Measurements from ENCODE around the gene SLC5A8. TPM values are rescaled to one million over a fixed set of nuclear protein-coding genes. Genes with fewer than 3 reads are reported as not detected.

Gene SLC5A8
- polyA plus RNA-seq, 3 donors, result not detected

GRCh38 chr12:101116911-101117310, 93.1 kb downstream of the SLC5A8 start:
- Mint-ChIP-seq H3K4me1 (no peaks in the 10 kb centered on the region), H3K9me3 (peaks cover 0 to 3% (median 0%) of the 10 kb centered on the region in 7 donors), H3K4me3 (no peak overlapping the region), H3K36me3 (no peaks in the 10 kb centered on the region), H3K27ac (no peak overlapping the region), H3K27me3 (ENCODE audit: low read depth in 3 of 3) (peaks cover 0 to 3% (median 0%) of the 10 kb centered on the region in 3 donors)
- Histone ChIP-seq H3K4me1 (ENCODE audit: control insufficient read depth in 1 of 2, insufficient read depth in 2 of 2, low read length in 2 of 2) (no peaks in the 10 kb centered on the region), H3K36me3 (replicated peaks in 1 of 2; ENCODE audit: control insufficient read depth in 1 of 2, insufficient read depth in 2 of 2, low read length in 2 of 2) (no peaks in the 10 kb centered on the region), H3K9ac (ENCODE audit: insufficient read depth, low read length, poor library complexity, severe bottlenecking) (no peak overlapping the region), H3K27ac (ENCODE audit: low read depth in 1 of 2, low read length in 2 of 2) (no peak overlapping the region), H2AFZ (ENCODE audit: insufficient read depth, low read depth, low read length, poor library complexity, severe bottlenecking) (no peak overlapping the region), H3K4me2 (replicated peaks; ENCODE audit: extremely low read depth, low read length, poor library complexity, severe bottlenecking) (no peak overlapping the region), H3K9me3 (replicated peaks in 1 of 2; ENCODE audit: control insufficient read depth in 1 of 2, insufficient read depth in 1 of 2, low read length in 2 of 2) (no peaks in the 10 kb centered on the region), H4K20me1 (ENCODE audit: insufficient read depth, low read length) (no peaks in the 10 kb centered on the region), H3K79me2 (ENCODE audit: insufficient read depth, low read length) (no peaks in the 10 kb centered on the region), H3K4me3 (replicated peaks in 1 of 3; ENCODE audit: low read depth in 2 of 3, low read length in 3 of 3) (no peak overlapping the region), H3K27me3 (ENCODE audit: control insufficient read depth in 2 of 2, insufficient read depth in 2 of 2, low read length in 2 of 2) (no peaks in the 10 kb centered on the region)
- DNase-seq, result no peak
- intact Hi-C loops (cut with micrococcal nuclease), result no loop called here
- 82% methylated on average over 2 of the region's 4 CpGs for WGBS (ENCODE audit: insufficient coverage)
- TF ChIP-seq CTCF (IDR thresholded peaks at IDR 0.05), result no peak

- no peak for TF ChIP-seq CTCF (IDR thresholded peaks at IDR 0.05)
- no peaks in the 10 kb centered on the region for H3K27me3 ChIP-seq (ENCODE audit: control insufficient read depth in 2 of 2, insufficient read depth in 2 of 2, low read length in 2 of 2)
- no CpG with 5 or more reads among the region's 2 CpGs for WGBS (ENCODE audit: insufficient coverage)
These were observed 94.7 kb downstream of the SLC5A8 start for GRCh38 chr12:101115326-101115725.

More at GRCh38 chr12:101115326-101115725, 94.7 kb downstream of the SLC5A8 start:
- no peak overlapping the region for H3K4me3 Mint-ChIP-seq
- Histone ChIP-seq H3K9ac (ENCODE audit: insufficient read depth, low read length, poor library complexity, severe bottlenecking) (no peak overlapping the region), H4K20me1 (ENCODE audit: insufficient read depth, low read length) (no peaks in the 10 kb centered on the region), H3K9me3 (replicated peaks in 1 of 2; ENCODE audit: control insufficient read depth in 1 of 2, insufficient read depth in 1 of 2, low read length in 2 of 2) (no peaks in the 10 kb centered on the region), H3K79me2 (ENCODE audit: insufficient read depth, low read length) (no peaks in the 10 kb centered on the region), H2AFZ (ENCODE audit: insufficient read depth, low read depth, low read length, poor library complexity, severe bottlenecking) (no peak overlapping the region), H3K4me1 (ENCODE audit: control insufficient read depth in 1 of 2, insufficient read depth in 2 of 2, low read length in 2 of 2) (no peaks in the 10 kb centered on the region), H3K27ac (ENCODE audit: low read depth in 1 of 2, low read length in 2 of 2) (no peak overlapping the region), H3K4me3 (replicated peaks in 1 of 3; ENCODE audit: low read depth in 2 of 3, low read length in 3 of 3) (no peak overlapping the region), H3K4me2 (replicated peaks; ENCODE audit: extremely low read depth, low read length, poor library complexity, severe bottlenecking) (no peak overlapping the region), H3K36me3 (replicated peaks in 1 of 2; ENCODE audit: control insufficient read depth in 1 of 2, insufficient read depth in 2 of 2, low read length in 2 of 2) (no peaks in the 10 kb centered on the region)
- intact Hi-C loops (cut with micrococcal nuclease), result no loop called here
- no peak for DNase-seq
- H3K4me1 Mint-ChIP-seq, result no peaks in the 10 kb centered on the region
- no peak overlapping the region for H3K27ac Mint-ChIP-seq
- peaks cover 0 to 3% (median 0%) of the 10 kb centered on the region in 3 donors for H3K27me3 Mint-ChIP-seq (ENCODE audit: low read depth in 3 of 3)
- H3K9me3 Mint-ChIP-seq, result peaks cover 0 to 3% (median 0%) of the 10 kb centered on the region in 7 donors
- no peaks in the 10 kb centered on the region for H3K36me3 Mint-ChIP-seq

All from CD14-positive monocyte (primary cell).